Measurements from ENCODE around the gene CEACAM16. TPM values are rescaled to one million over a fixed set of nuclear protein-coding genes. Genes with fewer than 3 reads are reported as not detected.

CEACAM16 gene
- total RNA-seq, 1 experiment from 2014 or later, result not detected

- H3K27ac ChIP-seq (ENCODE audit: low read length), result no peak overlapping the region
Observed at GRCh38 chr19:44738603-44739558, 39.9 kb downstream of the CEACAM16 start.

GRCh38 chr19:44740351-44740824 is 41.4 kb downstream of the CEACAM16 start:
- POLR2A ChIA-PET (ENCODE audit: unreplicated experiment), result no interaction called here
- Histone ChIP-seq H3K27ac (ENCODE audit: low read length) (peak overlapping the region; percentile 99), H2AFZ (ENCODE audit: low read length) (no peak overlapping the region), H3K9me3 (ENCODE audit: low read length) (no peaks in the 10 kb centered on the region), H3K4me2 (ENCODE audit: low read length) (no peak overlapping the region; the same call in 1 of the 2 replicates), H4K20me1 (ENCODE audit: low read length) (no peaks in the 10 kb centered on the region), H3K9ac (ENCODE audit: low read length) (peak overlapping the region; percentile 67; the same call in 1 of the 2 replicates), H3K27me3 (ENCODE audit: low read length) (no peaks in the 10 kb centered on the region), H3K4me3 (ENCODE audit: low read length) (no peak overlapping the region), H3K9me2 (replicated peaks; ENCODE audit: low read length) (no peaks in the 10 kb centered on the region), H3K36me3 (ENCODE audit: low read depth, low read length) (no peaks in the 10 kb centered on the region), H3K79me2 (ENCODE audit: low read length) (no peaks in the 10 kb centered on the region), H3K4me1 (ENCODE audit: insufficient read depth, low read length) (peaks cover 37% of the 10 kb centered on the region), H3F3A (ENCODE audit: low read length, unreplicated experiment) (no peaks in the 10 kb centered on the region)
- no peak for ATAC-seq
- no peak for DNase-seq
- TF ChIP-seq EZH2 (IDR thresholded peaks at IDR 0.05; ENCODE audit: low read length, unreplicated experiment) (no peak), EZH2phosphoT487 (IDR thresholded peaks at IDR 0.05; ENCODE audit: borderline replicate concordance, low read length) (no peak), CTCF (conservative IDR thresholded peaks at IDR 0.05; ENCODE audit: low read depth, low read length) (no peak)
- intact Hi-C loops (cut with micrococcal nuclease), result no loop called here
- CTCF ChIA-PET, result interaction anchor here (1.9 kb wide), 1 partner anchor 17 kb away, joined by 6 read pairs; no protein-coding TSS in a partner anchor
- BruUV-seq (replicated peaks), result no TSS peak

More at GRCh38 chr19:44738603-44739558, 39.9 kb downstream of the CEACAM16 start:
- Histone ChIP-seq H3K4me1 (ENCODE audit: insufficient read depth, low read length) (peaks cover 38% of the 10 kb centered on the region), H3F3A (ENCODE audit: low read length, unreplicated experiment) (no peaks in the 10 kb centered on the region), H3K4me2 (ENCODE audit: low read length) (no peak overlapping the region), H3K9ac (ENCODE audit: low read length) (no peak overlapping the region), H3K36me3 (ENCODE audit: low read depth, low read length) (no peaks in the 10 kb centered on the region), H2AFZ (ENCODE audit: low read length) (no peak overlapping the region), H3K9me3 (ENCODE audit: low read length) (no peaks in the 10 kb centered on the region), H3K27me3 (ENCODE audit: low read length) (no peaks in the 10 kb centered on the region), H3K9me2 (replicated peaks; ENCODE audit: low read length) (no peaks in the 10 kb centered on the region), H3K4me3 (ENCODE audit: low read length) (no peak overlapping the region), H4K20me1 (ENCODE audit: low read length) (no peaks in the 10 kb centered on the region), H3K79me2 (ENCODE audit: low read length) (no peaks in the 10 kb centered on the region)
- no TSS peak for BruUV-seq (replicated peaks)
- ChIA-PET CTCF (no interaction called here), POLR2A (ENCODE audit: unreplicated experiment) (no interaction called here)
- no peak for TF ChIP-seq EZH2phosphoT487 (IDR thresholded peaks at IDR 0.05; ENCODE audit: borderline replicate concordance, low read length)
- TF ChIP-seq EZH2 (IDR thresholded peaks at IDR 0.05; ENCODE audit: low read length, unreplicated experiment), result no peak
- TF ChIP-seq CTCF (conservative IDR thresholded peaks at IDR 0.05; ENCODE audit: low read depth, low read length), result no peak
- intact Hi-C loops (cut with micrococcal nuclease), result no loop called here
- no peak for ATAC-seq
- no peak for DNase-seq

Data from PC-3 (cell line).